HepG2 (cell line): ENCODE results near the gene KLHL36. TPM values are rescaled to one million over a fixed set of nuclear protein-coding genes. Genes with fewer than 3 reads are reported as not detected.

Source experiments
- BRF2 ChIP-seq: sonication (generic); formaldehyde crosslinking; IDR thresholded peaks from 2 replicates; pipeline ENCODE4 v1.8.1; 2022; ENCODE audit warnings: mild to moderate bottlenecking, missing genetic modification reagents
- FOXC1 ChIP-seq: sonication (generic); formaldehyde crosslinking; IDR thresholded peaks from 2 replicates; pipeline ENCODE4 v1.8.0; 2022; ENCODE audit warnings: mild to moderate bottlenecking, missing genetic modification reagents, borderline replicate concordance
- HNF1B ChIP-seq: sonication (generic); formaldehyde crosslinking; IDR thresholded peaks from 2 replicates; pipeline ENCODE4 v1.5.1; 2020; ENCODE audit warnings: mild to moderate bottlenecking, moderate library complexity, missing genetic modification reagents
- KLF13 ChIP-seq: sonication (generic); formaldehyde crosslinking; IDR thresholded peaks from 2 replicates; pipeline ENCODE4 v1.4.0; 2020; ENCODE audit warnings: mild to moderate bottlenecking, missing genetic modification reagents
- MAF1 ChIP-seq: sonication (generic); formaldehyde crosslinking; IDR thresholded peaks from 2 replicates; pipeline ENCODE4 v1.5.0; 2020; ENCODE audit warnings: missing genetic modification reagents, borderline replicate concordance
- MYC ChIP-seq: sonication (generic); formaldehyde crosslinking; IDR thresholded peaks from 2 replicates; pipeline ENCODE4 v1.9.0; 2021; ENCODE audit warnings: missing genetic modification reagents, borderline replicate concordance
- NFE2L2 ChIP-seq: fragments of 150-350 bp; IDR thresholded peaks from 2 replicates; pipeline ENCODE4 v1.6.1; 2014; ENCODE audit warnings: low read length
- PBX3 ChIP-seq: sonication (generic); formaldehyde crosslinking; IDR thresholded peaks from 2 replicates; pipeline ENCODE4 v1.8.1; 2023; ENCODE audit warnings: missing genetic modification reagents, inconsistent platforms, borderline replicate concordance
- RAD51 ChIP-seq: fragments of 450-650 bp; IDR thresholded peaks from 2 replicates; pipeline ENCODE4 v1.6.1; 2016; ENCODE audit warnings: borderline replicate concordance
- RARG ChIP-seq: sonication (generic); formaldehyde crosslinking; IDR thresholded peaks from 2 replicates; pipeline ENCODE4 v1.4.0; 2020; ENCODE audit warnings: low read depth, mild to moderate bottlenecking, missing genetic modification reagents
- RBAK ChIP-seq: sonication (generic); formaldehyde crosslinking; IDR thresholded peaks from 2 replicates; pipeline ENCODE4 v1.5.1; 2020; ENCODE audit warnings: mild to moderate bottlenecking, missing genetic modification reagents
- ZBTB20 ChIP-seq: sonication (generic); formaldehyde crosslinking; IDR thresholded peaks from 2 replicates; pipeline ENCODE4 v1.8.1; 2023; ENCODE audit warnings: missing genetic modification reagents, low read depth, mild to moderate bottlenecking, borderline replicate concordance
- ZFP36L1 ChIP-seq: sonication (generic); formaldehyde crosslinking; IDR thresholded peaks from 2 replicates; pipeline ENCODE4 v1.8.0; 2022; ENCODE audit warnings: mild to moderate bottlenecking, missing genetic modification reagents, moderate library complexity
- ZNF30 ChIP-seq: sonication (generic); formaldehyde crosslinking; IDR thresholded peaks from 2 replicates; pipeline ENCODE4 v1.5.0; 2020; ENCODE audit warnings: mild to moderate bottlenecking, missing genetic modification reagents
- ZNF34 ChIP-seq: sonication (generic); formaldehyde crosslinking; IDR thresholded peaks from 2 replicates; pipeline ENCODE4 v1.4.0; 2020; ENCODE audit warnings: mild to moderate bottlenecking, missing genetic modification reagents, borderline replicate concordance
- ZNF407 ChIP-seq: sonication (generic); formaldehyde crosslinking; IDR thresholded peaks from one replicate; pipeline ENCODE4 v1.5.1; 2020; ENCODE audit warnings: mild to moderate bottlenecking, missing genetic modification reagents; ENCODE audit errors: not compliant biosample characterization
- ZNF772 ChIP-seq: sonication (generic); formaldehyde crosslinking; IDR thresholded peaks from 2 replicates; pipeline ENCODE4 v1.5.0; 2020; ENCODE audit warnings: mild to moderate bottlenecking, missing genetic modification reagents
- polyA plus RNA-seq, 8 experiments: library from polyadenylated mRNA; depleted of rRNA in 3 of 8; stranded (reverse) in 7 of 8; unstranded in 1 of 8; fragments of >200 nt; fragmentation: Illumina TruSeq in 4 of 8; extraction: Trizol in 4 of 8; gene quantifications; 2 replicates each; pipeline versions ENCODE4 v1.2.1 to v1.2.3, GENCODE V29; 2011 to 2016; ENCODE audit warnings: low read depth in 4 of 8, missing spikeins in 1 of 8, mixed read lengths in 1 of 8; ENCODE audit not compliant: insufficient read depth in 1 of 8
- total RNA-seq, 5 experiments: library from RNA; depleted of rRNA; stranded (reverse); fragments of >200 nt; fragmentation: Illumina TruSeq; extraction: Trizol; gene quantifications; 2 replicates each; pipeline ENCODE4 v1.2.3, GENCODE V29; 2016; ENCODE audit warnings: low read depth in 1 of 5

KLHL36 gene
- total and polyA plus RNA-seq, 2 of the 13 experiments (the other 11 are each of a cell fraction or from before 2014, with no cell fraction given): 24.3 to 26.0 TPM

- TF ChIP-seq RAD51: no peak
- TF ChIP-seq ZNF407 (CRISPR knock-in tag): peak; percentile 93
- no peak; the same call in 1 of the 2 replicates for TF ChIP-seq BRF2 (CRISPR knock-in tag)
- TF ChIP-seq MYC (CRISPR knock-in tag): peak; percentile 62
- no peak for TF ChIP-seq KLF13 (CRISPR knock-in tag)
- TF ChIP-seq RBAK (CRISPR knock-in tag): no peak
- no peak for TF ChIP-seq ZNF34 (CRISPR knock-in tag)
- no peak for TF ChIP-seq NFE2L2
- no peak for TF ChIP-seq ZFP36L1 (CRISPR knock-in tag)
- TF ChIP-seq PBX3 (CRISPR knock-in tag): no peak
- no peak for TF ChIP-seq RARG (CRISPR knock-in tag)
- TF ChIP-seq ZNF30: no peak
- peak; percentile 76; the same call in 1 of the 2 replicates for TF ChIP-seq FOXC1 (CRISPR knock-in tag)
- peak; percentile 87; the same call in 1 of the 2 replicates for TF ChIP-seq ZNF772 (CRISPR knock-in tag)
- no peak for TF ChIP-seq ZBTB20
- peak; percentile 53; the same call in 1 of the 2 replicates for TF ChIP-seq HNF1B (CRISPR knock-in tag)
- no peak; the same call in 1 of the 2 replicates for TF ChIP-seq MAF1 (CRISPR knock-in tag)
Observed at GRCh38 chr16:84647828-84648594, at the start of gene KLHL36 (continued).
